Panc1 (cell line): ENCODE measurements around the gene NOP16. TPM values are rescaled to one million over a fixed set of nuclear protein-coding genes. Genes with fewer than 3 reads are reported as not detected.

Source experiments
- ATAC-seq: fragments of 200-7000 bp; cut with Tn5 transposase; 2 replicates; pipeline ENCODE4 v1.9.1; 2020; ENCODE audit warnings: mild to moderate bottlenecking, moderate library complexity
- BruUV-seq: library from RNA; stranded (reverse); fragments of 400-500 nt; replicated peaks from 2 replicates; lab custom pipeline; 2021; lab: Mats Ljungman, UMichigan
- CTCF ChIA-PET: fragments of 300-600 bp; sonication (Branson Sonifier 250); formaldehyde crosslinking; loops from one replicate; lab custom pipeline; 2022; ENCODE audit warnings: antibody characterized with exemption; lab: Charles Lee
- POLR2A ChIA-PET: fragments of 300-600 bp; sonication (Branson Sonifier 250); formaldehyde crosslinking; loops from one replicate; lab custom pipeline; 2022; ENCODE audit warnings: antibody characterized with exemption; lab: Charles Lee
- DNase-seq: peaks from one replicate; pipeline ENCODE4 v3.0.0-alpha.2; 2010; ENCODE audit warnings: low read depth, low spot score
- H3K27ac ChIP-seq: 2 replicates; pipeline ENCODE4 v1.5.1; 2011; ENCODE audit warnings: mild to moderate bottlenecking, low read length, inconsistent platforms
- H3K27me3 ChIP-seq: fragments of 200-500 bp; sonication (Bioruptor generic); 2 replicates; pipeline ENCODE4 v1.6.0; 2014; ENCODE audit warnings: low read length, inconsistent platforms; ENCODE audit not compliant: control insufficient read depth, insufficient read depth
- H3K36me3 ChIP-seq: fragments of 200-500 bp; sonication (Bioruptor generic); 2 replicates; pipeline ENCODE4 v1.5.1; 2014; ENCODE audit warnings: inconsistent platforms, mild to moderate bottlenecking, low read length, moderate library complexity; ENCODE audit not compliant: control insufficient read depth, insufficient read depth
- H3K4me1 ChIP-seq: 2 replicates; pipeline ENCODE4 v1.5.1; 2011; ENCODE audit warnings: inconsistent platforms, mild to moderate bottlenecking, low read length, moderate library complexity; ENCODE audit not compliant: control insufficient read depth, insufficient read depth
- H3K4me3 ChIP-seq, 2 experiments: 2 replicates each; pipeline ENCODE4 v1.5.1; 2011 to 2012; ENCODE audit warnings: low read depth in 2 of 2, low read length in 2 of 2, mild to moderate bottlenecking in 2 of 2, inconsistent platforms in 1 of 2, moderate library complexity in 1 of 2
- H3K9me3 ChIP-seq: fragments of 200-500 bp; sonication (Bioruptor generic); 2 replicates; pipeline ENCODE4 v1.5.1; 2014; ENCODE audit warnings: low read depth, mild to moderate bottlenecking, inconsistent platforms, low read length, moderate library complexity; ENCODE audit not compliant: control insufficient read depth, insufficient read depth
- CTCF ChIP-seq: fragments of 450-650 bp; IDR thresholded peaks from 2 replicates; pipeline ENCODE4 v1.5.1; 2017; ENCODE audit warnings: mild to moderate bottlenecking
- POLR2AphosphoS5 ChIP-seq: IDR thresholded peaks from 2 replicates; pipeline ENCODE4 v1.6.1; 2012; ENCODE audit warnings: mild to moderate bottlenecking, low read depth, low read length, moderate library complexity
- REST ChIP-seq, 2 experiments: IDR thresholded peaks; 2 replicates each; pipeline ENCODE4 v1.6.1; 2011 to 2012; ENCODE audit warnings: low read depth in 2 of 2, control low read depth in 1 of 2, low read length in 1 of 2, mild to moderate bottlenecking in 1 of 2, moderate library complexity in 1 of 2; ENCODE audit not compliant: insufficient read depth in 1 of 2
- SIN3A ChIP-seq: IDR thresholded peaks from 2 replicates; pipeline ENCODE4 v1.6.1; 2012; ENCODE audit warnings: low read depth, mild to moderate bottlenecking, low read length, moderate library complexity, borderline replicate concordance; ENCODE audit not compliant: insufficient read depth
- TCF7L2 ChIP-seq: IDR thresholded peaks from 2 replicates; pipeline ENCODE4 v1.6.1; 2011; ENCODE audit warnings: mild to moderate bottlenecking, low read depth, low read length, inconsistent platforms
- in situ Hi-C: cut with HindIII; loops from 2 replicates; pipeline ENCODE4 v1.10.0; 2016; ENCODE audit warnings: low sequenced_read_pairs, low pct_unique_long_range_greater_than_20kb
- intact Hi-C: fragments of 100-400 bp; cut with micrococcal nuclease; formaldehyde crosslinking; loops from one replicate; pipeline ENCODE4 v1.10.0; 2022; ENCODE audit not compliant: unreplicated experiment
- total RNA-seq: library from RNA; stranded (reverse); gene quantifications from one replicate; pipeline ENCODE4 v1.2.1, GENCODE V29; 2021; ENCODE audit not compliant: unreplicated experiment

The NOP16 gene
- total RNA-seq, 1 experiment from 2014 or later: 76.2 TPM

GRCh38 chr5:176384991-176385390 is 3.4 kb downstream of the NOP16 start:
- H3K36me3 ChIP-seq: peaks cover 32% of the 10 kb centered on the region
- peaks cover 17% of the 10 kb centered on the region for H3K4me1 ChIP-seq
- H3K4me3 ChIP-seq: no peak overlapping the region
- H3K9me3 ChIP-seq: no peaks in the 10 kb centered on the region
- no peak for DNase-seq
- H3K27ac ChIP-seq: no peak overlapping the region
- in situ Hi-C loops (no loop called here), intact Hi-C loops (no loop called here)
- CTCF ChIA-PET: no interaction called here
- TF ChIP-seq CTCF (no peak), REST (IDR thresholded peaks at IDR 0.05; ENCODE audit: insufficient read depth in 1 of 2, low read depth in 2 of 2, low read length in 1 of 2) (no peak), SIN3A (no peak), TCF7L2 (no peak), POLR2AphosphoS5 (no peak)
- no peak for ATAC-seq
- H3K27me3 ChIP-seq: no peaks in the 10 kb centered on the region
- BruUV-seq: no TSS peak
- POLR2A ChIA-PET: interaction anchor here (1.0 kb wide), 1 partner anchor 23 kb away, joined by 3 read pairs; the partner anchor contains the start of gene KIAA1191

GRCh38 chr5:176384366-176384930 is 4.0 kb downstream of the NOP16 start:
- TF ChIP-seq CTCF: no peak
- no peak for TF ChIP-seq SIN3A
- no peak for TF ChIP-seq REST (IDR thresholded peaks at IDR 0.05; ENCODE audit: insufficient read depth in 1 of 2, low read depth in 2 of 2, low read length in 1 of 2)
- TF ChIP-seq TCF7L2: no peak
- no peak for TF ChIP-seq POLR2AphosphoS5
- no TSS peak for BruUV-seq

More at GRCh38 chr5:176384366-176384930, 4.0 kb downstream of the NOP16 start:
- no peaks in the 10 kb centered on the region for H3K9me3 ChIP-seq
- intact Hi-C loops (no loop called here), in situ Hi-C loops (no loop called here)
- H3K4me1 ChIP-seq: peaks cover 15% of the 10 kb centered on the region
- no peaks in the 10 kb centered on the region for H3K27me3 ChIP-seq
- ChIA-PET CTCF (no interaction called here), POLR2A (interaction anchor here (1.0 kb wide), 1 partner anchor 22 kb away, joined by 3 read pairs; the partner anchor contains the start of gene KIAA1191)
- H3K27ac ChIP-seq: no peak overlapping the region
- no peak overlapping the region for H3K4me3 ChIP-seq
- no peak for ATAC-seq
- peaks cover 32% of the 10 kb centered on the region for H3K36me3 ChIP-seq
- no peak for DNase-seq
